ENCODE data around the gene ZCCHC13.
"Not testable (repeated sequence)": the region's sequence is repeated elsewhere in the genome, so short reads cannot be mapped to it uniquely, and the experiment has no call there.

GRCh38 chrX:74342211-74342610, 38.2 kb downstream of the ZCCHC13 start:
- not testable (repeated sequence) for TF ChIP-seq CTCF, POLR2A (IDR thresholded peaks at IDR 0.05)
